Activated CD4-positive, alpha-beta T cell treated with anti-CD3 and anti-CD28 coated beads for 24 hours (primary cell): ENCODE data around the gene GRIN2A.

Source experiments
- DNase-seq, 2 donors: peaks; one replicate each; pipeline ENCODE4 v3.0.0-alpha.2; 2020; ENCODE audit warnings: low read depth in 2 of 2

The GRIN2A gene

DNA sequence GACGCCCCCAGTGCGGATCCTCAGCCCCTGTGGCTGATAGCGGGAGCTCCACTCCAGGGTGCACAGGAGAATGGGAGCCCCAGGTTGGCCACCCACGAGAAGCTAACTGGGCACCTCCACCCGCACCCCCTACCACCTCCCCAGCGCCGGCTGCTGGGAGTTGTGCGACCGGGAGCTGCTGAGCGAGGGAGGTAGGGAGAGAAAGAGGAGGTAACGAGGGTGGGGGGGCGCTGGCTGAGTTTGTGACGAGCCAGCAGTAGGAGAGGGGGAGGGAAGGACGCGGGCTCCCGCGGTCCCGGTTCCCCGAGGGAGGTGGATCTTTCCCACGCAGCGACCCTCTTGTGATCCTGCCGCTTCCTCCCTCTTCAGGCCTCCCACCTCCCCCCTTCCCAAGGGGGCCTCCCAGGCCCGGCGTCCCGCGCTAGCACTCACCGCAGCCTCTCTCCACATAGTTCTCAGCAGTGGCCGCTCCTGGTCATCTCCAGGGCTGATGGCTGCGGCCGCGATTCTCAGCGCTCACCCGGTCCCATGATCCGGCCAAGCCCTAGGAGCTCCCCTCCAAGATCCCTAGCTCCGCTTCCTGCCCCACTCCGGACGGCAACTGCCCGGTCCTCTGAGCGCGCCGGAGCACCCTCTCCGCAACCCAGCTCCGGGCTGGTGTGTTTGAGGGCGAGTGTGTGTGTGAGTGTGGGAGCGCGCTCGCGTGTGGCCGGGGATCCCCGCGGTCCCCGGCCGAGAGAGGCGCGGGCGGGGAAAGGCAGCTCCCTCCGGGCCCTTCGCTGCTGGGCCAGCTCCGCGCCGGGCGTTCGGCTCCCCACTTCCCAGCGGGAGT is at the start of gene GRIN2A:
Gene GRIN2A, minus strand, starts transcription at position 207 of the 832 bp plus-strand sequence. CDS start 2,017 bp downstream, outside the sequence.
- DNase-seq = no peak

DNA sequence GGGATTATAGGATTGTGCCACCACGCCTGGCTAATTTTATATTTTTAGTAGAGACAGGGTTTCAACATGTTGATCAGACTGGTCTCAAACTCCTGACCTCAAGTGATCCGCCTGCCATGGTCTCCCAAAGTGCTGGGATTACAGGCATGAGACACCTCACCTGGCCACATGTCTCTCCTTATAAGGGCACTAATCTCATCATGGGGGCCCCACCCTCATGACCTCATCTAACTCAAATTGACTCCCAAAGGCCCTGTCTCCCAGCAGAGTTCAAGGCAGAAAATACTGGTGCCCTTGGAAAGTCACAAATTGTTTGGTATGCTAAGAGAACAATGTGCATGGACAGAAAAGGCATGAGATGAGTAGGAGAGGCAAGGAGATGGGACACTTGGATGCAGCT is 49.3 kb upstream of the GRIN2A start:
- no peak for DNase-seq

DNA sequence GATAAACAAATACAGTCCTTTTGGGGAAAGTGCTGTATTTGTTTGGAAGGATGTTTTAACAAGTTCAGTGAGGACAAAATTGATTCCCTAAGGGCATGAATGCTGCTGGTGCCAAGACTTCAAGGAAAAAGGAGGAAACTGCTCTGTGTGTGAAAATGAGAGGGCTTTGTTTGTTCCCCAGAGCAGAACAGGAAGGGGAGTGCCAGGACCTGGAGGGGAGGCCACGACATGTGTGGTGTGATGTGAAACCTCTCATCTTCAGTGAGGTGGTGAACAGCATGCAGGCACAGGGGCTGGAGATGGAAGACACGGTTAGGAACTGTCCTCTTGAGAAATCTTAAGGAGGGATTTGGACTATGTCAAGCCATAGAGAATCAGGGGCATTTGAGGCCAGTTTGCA is 46.6 kb upstream of the GRIN2A start:
- DNase-seq = no peak

DNA sequence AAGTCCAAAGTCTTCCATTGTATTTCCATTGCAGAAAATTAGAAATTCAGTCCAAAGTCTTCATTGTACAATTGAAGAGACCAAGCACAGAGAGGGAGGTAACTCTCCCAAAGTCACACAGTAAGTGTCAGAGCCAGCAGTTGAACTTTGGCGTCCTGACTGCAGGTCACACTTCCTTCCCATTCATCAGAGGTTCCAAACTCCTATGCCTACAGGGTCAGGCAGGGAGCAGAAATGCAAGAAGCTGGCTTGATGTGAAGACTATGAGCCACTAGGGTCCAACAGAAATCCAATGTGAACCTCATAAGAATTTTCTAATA is 44.7 kb upstream of the GRIN2A start:
- DNase-seq = no peak

DNA sequence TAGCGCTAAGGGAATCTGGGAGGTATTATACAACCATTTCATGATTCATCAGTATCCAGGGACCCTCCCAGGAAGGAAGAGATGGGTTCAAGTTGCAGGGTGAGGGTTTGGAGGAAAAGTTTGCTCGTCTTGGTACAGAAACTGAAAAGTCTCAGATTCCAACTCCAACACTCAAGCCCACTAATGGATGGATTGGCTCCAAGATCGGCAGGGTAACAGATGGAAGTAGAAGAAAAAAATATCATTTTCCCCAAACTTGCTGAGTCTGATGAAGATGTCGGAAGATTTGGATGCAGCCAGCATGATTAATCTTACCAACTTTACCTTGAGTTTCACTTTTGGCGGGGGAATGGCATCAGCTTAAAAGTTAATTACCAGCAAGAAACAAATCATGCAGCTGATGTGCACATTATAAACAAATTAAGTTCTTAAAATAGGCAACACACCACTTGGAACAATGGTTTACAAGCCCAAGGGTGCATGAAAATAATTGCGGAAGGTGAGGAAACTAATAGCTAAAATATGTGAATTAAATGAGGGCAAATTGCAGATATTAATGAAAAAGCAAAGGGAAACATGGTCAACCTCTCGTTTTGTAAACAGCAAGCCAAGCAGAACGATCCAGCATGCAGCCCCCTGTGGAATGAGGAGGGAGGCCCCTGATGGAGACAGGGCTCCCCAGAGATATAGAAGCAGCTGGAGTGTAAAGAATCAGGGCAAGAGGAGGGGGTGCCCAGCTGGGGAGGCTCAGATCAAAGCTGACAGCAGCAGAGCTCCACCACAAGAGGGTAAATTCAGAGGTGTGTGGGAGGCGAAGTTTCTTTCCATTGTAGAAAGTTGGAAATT is 44.1 kb upstream of the GRIN2A start:
- DNase-seq = no peak

DNA sequence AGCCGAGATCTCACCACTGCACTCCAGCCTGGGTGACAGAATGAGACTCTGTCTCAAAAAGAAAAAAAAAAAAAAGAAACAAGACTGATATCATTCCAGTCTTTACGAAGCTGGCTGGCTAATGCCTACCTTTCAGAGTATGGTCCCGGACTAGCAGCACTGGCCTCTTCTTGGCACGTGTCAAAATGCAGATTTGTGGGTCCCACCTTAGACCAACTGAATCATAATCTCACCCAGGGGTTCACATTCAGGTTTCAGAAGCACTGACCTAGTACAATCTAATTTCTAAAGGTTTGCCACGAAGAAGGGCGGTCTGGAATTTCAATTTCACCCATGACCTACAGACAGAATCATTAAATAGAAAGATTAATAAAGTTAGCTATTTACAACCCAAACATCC is 43.4 kb upstream of the GRIN2A start:
- no peak for DNase-seq

DNA sequence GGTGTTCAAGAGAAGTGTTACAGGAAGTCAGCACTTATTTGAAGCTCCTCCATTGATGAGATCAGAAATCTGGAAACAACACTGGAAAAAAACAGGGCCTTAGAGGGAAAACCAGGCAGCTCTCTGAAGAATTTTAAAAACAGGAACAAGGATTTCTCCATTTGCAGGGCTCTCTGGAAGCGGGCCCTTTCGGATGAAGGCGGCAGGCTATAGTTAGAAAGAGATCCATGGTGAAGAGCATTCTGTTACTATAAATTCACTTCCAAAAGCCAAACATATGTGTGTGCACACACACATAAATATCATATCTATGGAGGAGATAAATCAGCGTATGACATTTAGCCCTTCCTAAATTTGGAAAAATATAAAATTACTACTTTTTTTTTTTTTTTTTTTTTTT is 42.6 kb upstream of the GRIN2A start:
- DNase-seq = no peak

DNA sequence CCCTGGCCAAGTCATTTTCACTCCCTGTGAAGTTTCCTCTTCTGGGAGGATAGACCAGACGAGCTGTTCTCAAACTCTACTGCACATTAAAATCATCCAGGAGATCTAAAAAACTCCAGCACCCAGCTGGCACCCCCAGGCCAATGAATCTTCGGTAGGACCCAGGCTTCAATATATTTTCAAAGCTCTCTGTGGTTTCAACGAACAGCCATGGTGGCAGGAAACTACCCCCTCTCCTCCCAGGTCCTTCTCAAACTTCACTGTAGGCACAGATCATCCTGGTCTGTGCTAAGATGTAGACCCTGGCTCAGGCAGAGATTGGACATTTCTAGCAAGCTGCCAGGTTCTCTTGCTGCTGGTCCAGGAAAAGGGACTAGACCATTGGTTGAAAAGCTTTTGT is 38.7 kb upstream of the GRIN2A start:
- DNase-seq = no peak

DNA sequence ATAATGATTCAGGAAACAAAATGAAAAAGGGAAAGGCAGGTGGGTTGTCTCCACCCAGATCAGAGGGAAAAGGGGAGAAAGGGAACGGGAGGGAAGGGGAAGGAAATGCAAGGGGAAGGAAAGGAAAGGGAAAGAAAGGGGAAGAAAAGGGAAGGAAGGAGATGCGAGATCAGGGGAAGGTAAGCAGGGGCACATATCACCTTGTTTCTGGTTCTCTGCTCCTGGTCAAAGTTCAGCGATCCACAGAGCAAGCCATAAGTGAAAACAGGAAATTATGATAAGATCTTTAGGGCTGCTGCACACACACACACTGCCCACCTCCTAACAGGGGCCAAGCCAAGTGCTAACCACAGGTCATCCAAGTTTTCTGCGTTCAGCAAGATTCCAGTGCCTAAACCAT is 37.5 kb upstream of the GRIN2A start:
- no peak for DNase-seq

DNA sequence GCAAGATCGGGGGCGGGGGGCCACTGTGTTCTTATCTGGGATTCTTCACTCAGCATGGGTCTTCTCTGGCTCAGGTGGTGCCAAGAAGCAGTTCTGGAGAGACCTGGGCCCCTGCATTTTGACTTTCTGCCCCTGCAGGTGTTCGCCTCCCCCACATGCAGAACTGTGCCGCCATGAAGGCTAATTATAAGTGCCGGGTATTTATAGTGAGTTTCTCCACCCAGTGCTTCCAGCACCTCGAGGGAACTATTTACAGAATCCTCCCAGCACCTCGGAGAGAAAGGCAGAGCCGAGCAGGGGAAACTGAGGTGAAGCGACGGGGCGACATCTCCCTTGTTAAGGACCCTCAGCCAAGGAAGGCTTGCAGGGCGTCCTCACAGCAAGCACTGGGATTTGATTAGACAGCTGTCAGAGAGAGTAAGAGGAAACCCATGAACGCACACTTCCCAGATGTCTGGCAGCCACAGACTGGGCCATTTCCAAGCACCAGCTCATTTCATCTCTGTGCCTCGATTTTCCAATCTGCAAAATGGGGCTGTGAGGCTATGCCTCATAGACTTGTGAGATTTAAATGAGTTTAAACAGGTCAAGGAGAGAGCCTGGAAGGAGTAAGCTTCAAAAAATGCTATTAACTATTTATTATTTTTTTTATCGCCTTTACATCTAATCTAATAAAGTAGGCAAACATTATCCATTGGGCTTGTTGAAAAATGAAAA is 36.4 kb upstream of the GRIN2A start:
- DNase-seq = no peak

DNA sequence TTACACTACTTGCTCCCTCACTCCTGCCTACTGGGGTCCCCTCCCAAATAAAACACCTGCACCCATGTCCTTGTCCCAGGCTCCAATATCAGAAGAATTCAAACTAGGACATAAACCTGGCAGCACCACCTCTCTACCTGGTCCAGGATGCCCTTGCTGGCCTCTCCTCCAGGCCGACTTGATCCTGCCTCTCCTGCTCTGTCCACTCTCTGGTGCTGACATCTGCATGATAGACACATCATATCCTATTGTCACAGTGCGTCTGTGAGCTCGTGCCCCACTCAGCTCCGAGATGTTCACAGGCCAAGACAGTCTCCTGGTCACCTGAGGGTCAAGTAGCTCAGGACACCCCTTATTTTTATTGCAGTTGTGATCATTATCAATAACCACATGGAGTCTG is 31.5 kb upstream of the GRIN2A start:
- no peak for DNase-seq

DNA sequence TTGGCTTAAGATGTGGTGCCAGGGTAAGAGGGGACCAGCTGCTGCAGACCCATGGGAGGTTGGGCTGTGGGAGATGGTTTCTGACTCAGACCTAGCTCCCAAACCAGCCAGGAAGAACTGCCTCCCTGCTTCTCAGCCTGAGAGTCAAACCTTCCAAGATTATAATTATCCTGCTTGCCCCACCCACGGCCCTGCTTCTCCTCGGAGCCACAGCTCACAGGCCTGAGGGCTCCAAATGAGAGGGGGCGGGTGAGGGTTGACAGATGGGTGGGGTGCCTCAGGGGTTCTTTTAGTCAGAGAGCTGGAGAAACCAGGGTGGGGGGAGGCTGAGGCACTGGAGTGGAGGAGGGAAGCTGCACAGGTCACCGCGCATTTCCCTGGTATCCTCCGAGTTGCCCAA is 28.7 kb upstream of the GRIN2A start:
- no peak for DNase-seq

DNA sequence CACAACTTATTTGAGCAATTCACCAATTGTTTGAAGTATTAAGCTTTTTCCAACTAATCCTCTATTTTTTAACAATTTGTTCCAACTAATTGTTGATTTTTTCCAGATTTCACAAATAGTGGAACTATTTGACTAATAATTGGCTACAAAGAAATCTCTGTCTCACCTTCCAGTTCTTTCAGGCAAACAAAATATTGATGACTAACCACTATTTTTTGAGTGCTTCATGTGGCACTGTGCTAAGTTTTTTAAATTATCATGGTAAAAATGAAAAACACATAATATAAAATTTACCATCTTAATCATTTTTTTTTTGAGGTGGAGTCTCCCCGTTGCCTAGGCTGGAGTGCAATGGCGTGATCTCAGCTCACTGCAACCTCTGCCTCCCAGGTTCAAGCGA is 24.6 kb upstream of the GRIN2A start:
- no peak for DNase-seq

DNA sequence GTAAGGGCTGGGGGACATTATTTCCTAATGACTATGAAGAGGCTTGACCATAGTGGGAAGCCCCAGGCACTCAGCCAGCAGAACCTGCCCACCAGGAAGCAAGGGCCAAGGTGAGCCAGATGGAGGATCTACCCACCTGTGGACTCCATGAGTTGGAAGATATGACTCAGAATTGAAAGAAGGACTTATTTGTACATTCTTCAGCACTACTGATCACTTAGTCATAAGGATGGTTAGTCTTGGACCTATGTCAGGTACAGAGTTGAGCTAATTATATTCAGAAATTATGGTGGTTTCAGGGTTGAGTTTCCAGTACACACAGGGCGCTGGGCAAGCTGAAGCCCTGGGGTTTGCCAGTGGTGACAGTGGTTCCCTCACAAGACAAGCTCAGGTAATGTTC is 24.0 kb upstream of the GRIN2A start:
- no peak for DNase-seq

DNA sequence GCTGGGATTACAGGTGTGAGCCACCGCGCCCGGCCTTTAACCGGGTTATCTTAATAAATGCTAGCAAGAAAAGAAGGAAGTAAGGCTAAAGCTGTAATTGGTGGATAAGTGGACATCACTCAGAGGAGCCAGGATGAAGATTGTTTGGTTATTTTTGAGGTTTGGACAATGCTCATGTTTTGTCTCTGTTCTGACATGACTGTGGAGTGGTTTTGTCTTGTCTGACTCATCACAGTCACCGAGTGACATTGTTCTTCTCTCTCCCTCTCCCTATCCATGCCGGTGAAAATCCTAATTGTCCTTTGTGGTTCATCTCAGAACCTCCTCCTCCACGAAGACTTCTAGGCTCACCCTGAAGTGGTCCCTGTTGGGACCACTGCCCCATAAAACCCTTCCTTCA is 23.5 kb upstream of the GRIN2A start:
- no peak for DNase-seq

DNA sequence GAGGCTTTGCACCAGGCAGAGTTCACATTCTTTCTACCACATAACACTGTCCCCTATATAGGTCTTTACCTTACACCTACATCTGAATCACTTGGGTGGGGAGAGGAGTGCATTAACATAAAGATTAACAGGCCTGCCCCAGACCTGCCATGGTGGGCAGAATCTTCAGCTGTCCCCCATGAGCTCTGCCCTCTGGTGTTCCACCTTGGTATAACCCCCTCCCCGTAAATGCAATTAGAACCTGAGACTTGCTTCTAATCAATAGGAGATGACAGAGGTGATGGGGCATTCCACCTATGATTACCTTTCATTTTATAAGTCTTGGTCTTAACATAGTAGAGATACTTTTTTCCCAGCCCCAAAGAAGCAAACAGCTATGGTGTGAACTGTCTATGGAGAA is 20.4 kb upstream of the GRIN2A start:
- DNase-seq = no peak

DNA sequence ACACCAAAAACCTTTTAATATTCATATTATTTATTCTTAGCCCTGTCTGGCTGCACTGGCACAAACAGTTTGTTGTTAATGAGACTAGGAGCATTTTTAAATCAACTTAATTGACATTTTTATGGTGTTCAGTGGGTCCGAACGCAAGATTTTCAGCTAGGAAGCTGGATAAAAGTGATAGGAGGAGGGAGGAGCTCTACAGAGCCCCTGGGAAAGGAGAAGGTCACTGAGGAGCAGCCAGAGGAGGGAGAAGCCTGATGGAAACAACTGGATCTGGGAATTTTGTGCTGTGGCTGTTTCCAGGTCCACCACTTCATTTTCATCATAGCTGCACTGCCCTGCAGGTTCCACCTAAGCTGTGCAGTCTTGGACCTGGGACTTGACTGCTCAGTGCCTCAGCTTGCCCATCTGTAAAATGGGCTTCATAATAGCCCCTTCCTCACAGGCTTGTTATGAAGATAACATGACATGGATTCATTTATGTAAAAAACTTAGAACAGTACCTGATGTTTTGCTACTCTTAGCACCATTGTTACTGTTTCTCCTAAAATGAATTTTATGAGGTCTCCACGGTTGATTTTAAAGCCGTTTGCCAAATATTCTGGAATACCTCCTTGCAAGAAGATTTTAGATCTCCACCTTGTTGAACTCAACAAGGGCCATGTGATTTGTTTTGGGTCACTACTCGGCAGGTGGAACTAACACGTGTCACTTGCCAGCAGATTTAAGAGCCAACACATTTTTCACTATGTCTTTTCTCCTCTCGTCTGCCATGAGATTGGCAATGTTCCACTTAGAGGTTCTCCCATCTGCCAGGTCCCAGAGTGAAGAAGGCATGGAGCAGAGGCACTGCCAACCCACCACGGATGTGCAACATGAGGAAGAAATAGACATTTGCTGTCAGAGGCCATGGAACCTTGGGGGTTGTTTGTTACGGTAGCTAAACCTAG is 18.7 kb upstream of the GRIN2A start:
- no peak for DNase-seq

DNA sequence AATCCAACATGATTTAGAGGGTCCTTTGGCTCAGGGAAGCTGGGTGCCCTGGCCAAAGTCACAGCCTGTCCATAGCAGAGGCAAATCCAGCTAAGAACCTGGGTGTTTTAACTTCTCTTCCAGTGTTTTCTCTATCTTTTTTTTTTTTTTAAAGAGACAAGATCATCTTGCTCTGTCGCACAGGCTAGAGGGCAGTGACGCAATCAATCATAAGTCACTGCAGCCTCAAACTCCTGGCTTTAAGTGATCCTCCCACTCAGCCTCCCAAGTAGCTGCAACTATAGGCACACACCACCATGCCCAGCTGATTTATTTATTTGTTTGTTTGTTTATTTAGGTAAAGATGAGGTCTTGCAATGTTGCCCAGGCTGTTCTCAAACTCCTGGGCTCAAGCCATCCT is 14.8 kb upstream of the GRIN2A start:
- DNase-seq = no peak

DNA sequence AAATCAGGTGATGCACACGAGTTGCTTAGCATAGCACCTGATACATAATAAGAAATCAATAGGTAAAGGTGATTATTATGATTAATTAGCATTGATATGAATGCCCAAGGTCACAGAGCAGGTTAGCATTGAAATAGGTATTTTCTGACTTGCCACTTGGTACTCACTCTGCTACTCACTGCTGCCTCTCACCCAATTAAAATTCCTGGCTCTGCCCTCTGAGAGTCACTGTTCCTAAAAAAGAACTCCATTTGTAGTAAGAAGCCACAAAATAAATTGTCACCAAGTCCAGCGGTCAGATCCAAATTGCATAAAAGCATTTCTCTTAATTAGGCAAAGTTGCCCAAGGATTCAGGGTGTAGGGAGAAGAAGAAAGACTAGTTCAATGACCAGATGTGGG is 8.9 kb upstream of the GRIN2A start:
- DNase-seq = no peak

DNA sequence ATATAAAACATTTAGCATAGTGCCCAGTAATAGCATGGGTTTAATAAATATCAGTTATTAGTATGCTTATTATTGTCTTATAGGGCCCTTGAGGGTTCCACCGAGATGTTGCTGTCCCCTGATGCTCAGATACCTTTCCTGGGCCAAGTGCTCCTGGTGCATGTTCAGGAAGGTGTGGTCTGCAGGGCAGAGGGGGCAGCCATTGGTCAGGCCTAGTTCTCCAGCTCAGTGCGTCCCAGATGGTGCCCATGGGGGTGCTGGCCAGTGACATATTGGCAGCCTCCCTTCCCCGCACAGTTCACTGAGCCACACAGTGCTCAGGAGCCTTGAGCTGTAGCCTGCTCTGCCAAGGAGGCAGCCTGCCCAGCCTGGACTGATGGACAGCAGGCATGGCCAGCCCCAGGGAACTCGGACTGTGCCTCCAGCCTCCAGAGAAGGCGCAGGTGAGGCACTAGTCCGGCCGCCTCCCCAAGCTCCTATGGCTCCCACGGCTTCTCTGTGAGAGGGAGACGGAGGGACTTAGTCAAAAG is 7.7 kb upstream of the GRIN2A start:
- no peak for DNase-seq

DNA sequence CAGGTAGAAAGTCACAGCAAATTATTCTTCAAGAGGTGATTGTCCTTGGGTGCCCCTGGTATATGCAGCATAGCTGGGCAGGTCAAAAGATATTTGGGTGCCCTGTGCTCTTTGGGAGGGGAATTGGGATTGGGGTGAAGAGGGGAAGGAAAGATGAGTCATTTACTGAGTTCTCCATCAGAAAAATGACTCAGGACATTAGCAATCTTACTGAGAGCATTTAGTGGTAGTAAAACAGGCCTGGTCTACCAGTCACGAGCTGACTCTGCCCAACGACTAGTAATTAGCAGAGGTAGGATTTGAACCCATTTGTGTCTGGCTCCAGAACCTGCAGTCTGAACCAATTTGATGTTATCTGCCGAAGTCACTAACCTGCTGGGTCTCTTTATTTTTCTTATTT is 6.0 kb upstream of the GRIN2A start:
- DNase-seq = no peak
